Frontal cortex (tissue), 4 donors: ENCODE results near the gene SLIT3. TPM values are rescaled to one million over a fixed set of nuclear protein-coding genes. Genes with fewer than 3 reads are reported as not detected.

Source experiments
- DNase-seq, 2 donors: peaks; one replicate each; pipeline ENCODE4 v3.0.0; 2012; ENCODE audit warnings: low spot score in 2 of 2
- FAIRE-seq: peaks from 2 replicates; lab custom pipeline; 2012; peaks lifted over from hg19 to GRCh38; lab: Jason Lieb, UNC
- total RNA-seq: library from RNA; depleted of rRNA; stranded (reverse); fragments of >200 nt; gene quantifications from one replicate; pipeline ENCODE4 v1.2.3, GENCODE V29; 2014
- donor health status: control.
- donor health status: control.
- donor health status: control.

Gene SLIT3
- total RNA-seq, 1 donor from 2014 or later: 2.0 TPM

DNA sequence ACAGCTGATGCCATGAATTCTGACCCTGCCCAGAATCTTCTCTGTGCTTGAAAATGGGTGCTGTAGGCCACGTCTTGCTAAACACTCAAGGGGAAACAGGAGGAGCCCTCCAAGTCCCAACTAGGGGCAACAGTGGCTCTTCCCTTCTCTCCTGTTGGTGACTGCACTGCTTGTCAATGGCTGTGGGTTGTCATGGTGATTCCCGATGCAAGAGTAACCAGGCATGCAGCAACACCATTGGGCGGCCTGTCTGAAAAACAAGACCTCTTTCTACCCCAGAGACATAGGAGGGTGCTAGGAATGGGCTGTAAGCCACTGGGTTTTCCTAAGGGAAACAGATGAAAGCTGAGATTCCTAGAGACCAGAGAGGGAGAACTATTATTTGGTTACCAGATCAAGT is 520.1 kb downstream of the SLIT3 start:
- no peak for DNase-seq

DNA sequence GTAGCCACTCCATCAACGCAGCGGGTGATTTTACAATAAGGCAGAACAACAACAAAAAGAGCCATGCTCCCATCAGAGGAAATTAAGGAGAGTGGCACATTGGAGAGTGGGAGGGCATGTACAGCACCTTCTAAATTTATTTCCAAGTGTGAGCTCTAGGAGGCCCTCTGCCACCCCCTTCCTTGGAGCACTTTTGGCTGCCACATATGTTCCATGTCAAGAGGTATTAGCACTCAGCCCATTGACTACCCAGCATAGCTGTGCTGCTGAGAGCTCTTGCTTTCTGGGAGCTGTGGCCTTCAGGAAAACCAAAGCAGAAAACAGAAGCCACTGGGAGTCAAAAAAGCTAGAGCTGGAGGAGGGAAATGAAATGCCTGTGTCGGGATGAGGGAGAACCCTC is 521.6 kb downstream of the SLIT3 start:
- FAIRE-seq: no peak
- no peak for DNase-seq

More for the DNA sequence above, 520.1 kb downstream of the SLIT3 start:
- FAIRE-seq: no peak

DNA sequence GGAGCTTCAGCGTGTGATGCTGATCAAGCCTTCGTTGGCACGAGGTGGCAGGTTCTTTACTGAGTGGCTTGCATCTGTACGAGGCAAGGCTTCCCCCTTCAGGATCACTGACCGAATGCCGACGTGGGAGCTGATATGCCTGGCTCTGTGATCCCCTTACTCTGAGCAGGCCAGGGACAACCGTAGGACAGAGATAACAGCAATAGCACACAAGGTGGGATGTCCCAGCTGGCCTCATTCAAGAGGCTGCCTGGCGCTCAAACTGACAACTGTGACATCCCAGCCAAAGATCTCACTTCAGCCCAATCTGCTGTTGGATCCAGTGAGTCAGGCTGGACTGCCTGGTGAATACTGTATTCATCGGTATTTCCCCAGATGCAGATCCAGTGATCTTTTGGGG is 522.4 kb downstream of the SLIT3 start:
- FAIRE-seq: no peak
- DNase-seq: no peak

DNA sequence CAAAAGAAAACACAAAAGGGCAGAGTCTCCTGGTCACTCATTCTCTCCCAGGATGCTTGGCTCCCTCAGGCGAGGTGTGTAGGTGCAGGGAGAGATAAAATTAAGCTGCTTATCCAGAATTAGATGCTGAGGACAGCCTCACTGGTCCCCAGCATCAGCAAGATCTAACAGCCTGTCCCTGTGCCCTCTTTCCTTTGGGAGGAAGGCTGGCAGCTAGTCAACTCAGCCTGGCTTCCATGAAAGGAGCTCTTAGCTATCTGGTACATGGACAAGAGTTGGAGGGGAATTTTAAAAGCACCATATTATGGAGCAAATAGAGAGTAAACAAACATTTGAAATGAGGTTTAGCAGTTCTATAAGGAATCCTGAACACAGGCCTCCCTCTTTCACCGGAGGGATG is 523.3 kb downstream of the SLIT3 start:
- FAIRE-seq (no peak), DNase-seq (no peak)

DNA sequence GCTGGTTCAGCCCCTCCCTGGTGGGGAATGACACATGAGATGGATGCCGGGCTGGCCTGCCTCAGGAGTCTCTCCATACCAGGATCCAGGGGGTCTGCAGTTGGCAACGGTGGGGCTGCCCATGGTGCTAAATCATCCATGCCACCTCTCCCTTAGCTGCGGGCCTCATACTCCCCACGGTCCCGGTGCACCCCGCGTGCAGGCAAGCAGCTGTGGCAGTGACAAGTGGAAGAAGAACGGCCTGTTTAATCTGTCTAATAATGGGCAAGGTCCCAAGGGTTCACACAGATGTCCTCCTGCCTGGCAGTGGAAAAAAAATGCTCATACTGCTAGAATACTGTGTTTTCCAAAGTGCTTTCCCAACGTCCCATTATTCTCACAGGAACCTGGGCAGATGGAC is 524.9 kb downstream of the SLIT3 start:
- no peak for FAIRE-seq
- DNase-seq: no peak

DNA sequence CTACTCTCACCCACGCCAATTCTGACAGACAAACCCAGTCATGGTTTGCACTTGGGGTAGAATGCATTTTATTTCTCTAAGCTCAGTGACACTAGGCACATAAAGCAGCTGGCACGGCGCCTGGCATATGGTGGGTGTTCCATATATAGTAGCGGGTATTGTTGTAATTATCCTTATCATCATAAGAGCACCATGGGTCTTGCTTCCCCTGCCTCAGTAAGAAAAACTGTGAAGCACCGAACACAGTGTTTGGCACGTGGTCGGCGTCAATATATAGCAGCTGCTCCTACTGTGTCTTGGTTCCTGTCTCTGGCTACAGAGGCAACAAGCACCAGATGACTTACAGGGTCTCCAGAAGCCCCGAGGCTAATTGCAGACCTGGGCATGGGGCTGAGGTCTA is 527.7 kb downstream of the SLIT3 start:
- DNase-seq (no peak), FAIRE-seq (no peak)

DNA sequence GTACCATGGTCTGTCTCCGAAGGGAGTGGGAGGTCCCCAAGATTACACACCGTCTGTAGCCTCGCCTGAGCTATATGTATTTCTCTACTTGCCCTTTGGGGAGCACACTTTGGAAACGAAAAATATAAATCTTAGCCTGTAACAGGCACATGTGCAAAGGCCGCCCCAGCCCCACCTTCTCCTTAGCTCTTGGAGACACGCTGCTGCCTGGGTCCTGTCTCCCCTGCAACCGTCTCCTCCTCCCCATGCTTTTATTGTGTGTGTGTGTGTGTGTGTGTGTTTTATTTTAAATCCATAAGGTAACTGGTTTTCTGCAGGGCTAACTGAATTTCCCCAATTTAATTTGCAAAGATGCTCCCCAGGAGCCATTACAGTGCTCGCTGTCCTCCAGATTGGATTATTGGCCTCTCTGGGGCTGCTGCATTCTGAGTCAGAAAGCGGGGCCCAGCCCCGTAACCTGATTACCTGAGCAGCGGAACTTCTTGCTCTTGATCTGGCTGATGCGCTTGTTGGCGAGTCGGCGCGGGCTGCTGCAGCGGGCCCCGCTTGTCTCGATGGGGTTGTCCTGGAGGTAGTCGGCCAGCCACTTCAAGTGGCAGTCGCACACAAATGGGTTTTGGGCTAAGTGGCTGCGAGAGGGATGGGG is 528.5 kb downstream of the SLIT3 start:
- DNase-seq (no peak), FAIRE-seq (no peak)

DNA sequence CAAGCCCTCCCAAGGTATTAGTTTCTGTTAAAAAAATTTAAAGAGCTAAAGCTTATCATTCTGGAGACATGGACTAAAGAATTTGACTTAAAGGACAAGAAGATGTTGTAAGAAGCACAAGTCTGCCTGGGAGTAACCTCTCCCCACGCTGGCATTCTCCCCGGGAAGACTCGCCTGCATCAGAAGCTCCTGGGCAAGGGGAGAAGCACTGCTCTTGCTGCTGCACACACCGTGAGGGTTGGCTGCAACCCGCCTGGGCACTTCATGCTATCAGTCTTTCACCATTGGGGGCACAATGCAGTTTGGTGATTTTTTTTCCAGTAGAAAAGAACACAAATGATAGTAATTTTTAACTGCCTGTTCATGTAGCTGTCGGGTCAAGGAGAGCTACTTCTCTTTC is 529.3 kb downstream of the SLIT3 start:
- DNase-seq (no peak), FAIRE-seq (no peak)

DNA sequence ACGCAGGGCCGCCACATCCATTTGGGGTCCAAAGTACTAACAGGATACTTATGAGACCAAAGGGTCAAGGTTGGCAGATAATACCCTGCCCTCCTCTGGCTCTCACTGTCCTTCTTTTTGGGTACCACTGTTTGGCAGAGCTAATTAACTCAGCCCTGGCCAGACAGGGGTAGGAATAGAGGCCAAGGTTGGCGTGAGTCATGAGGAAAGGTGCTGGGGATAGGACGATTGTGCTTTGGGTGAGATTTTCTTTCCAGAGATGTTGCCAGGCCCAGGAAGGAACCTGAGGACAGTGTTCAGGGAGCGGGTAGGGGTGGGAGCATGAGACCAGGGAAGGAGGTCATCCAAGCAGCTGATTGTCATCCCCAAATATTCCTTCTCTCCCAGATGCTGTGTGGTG is 529.9 kb downstream of the SLIT3 start:
- FAIRE-seq: no peak
- DNase-seq: no peak

DNA sequence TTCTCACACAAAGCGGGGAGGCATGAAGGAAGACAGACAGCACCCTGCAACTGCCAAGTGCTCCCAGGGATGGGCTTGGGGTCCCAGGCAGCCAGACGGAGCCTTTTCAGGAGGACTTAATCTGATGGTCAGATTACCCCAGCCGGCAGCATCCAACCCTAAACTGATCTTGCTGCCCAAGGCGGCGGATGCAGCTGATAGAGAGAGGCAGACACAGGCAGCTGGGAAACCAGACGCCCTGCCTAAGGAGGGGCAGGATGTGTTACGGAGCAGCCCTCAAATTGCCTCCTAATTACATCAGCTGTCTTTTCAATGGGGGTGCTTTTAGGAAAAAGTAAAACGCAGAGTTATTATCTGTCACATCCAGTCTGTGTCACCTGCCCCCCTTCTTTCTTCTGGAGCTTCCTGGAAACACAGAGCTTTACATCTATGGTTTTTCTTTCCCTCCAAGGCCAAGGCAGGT is 530.9 kb downstream of the SLIT3 start:
- no peak for DNase-seq
- FAIRE-seq: no peak

DNA sequence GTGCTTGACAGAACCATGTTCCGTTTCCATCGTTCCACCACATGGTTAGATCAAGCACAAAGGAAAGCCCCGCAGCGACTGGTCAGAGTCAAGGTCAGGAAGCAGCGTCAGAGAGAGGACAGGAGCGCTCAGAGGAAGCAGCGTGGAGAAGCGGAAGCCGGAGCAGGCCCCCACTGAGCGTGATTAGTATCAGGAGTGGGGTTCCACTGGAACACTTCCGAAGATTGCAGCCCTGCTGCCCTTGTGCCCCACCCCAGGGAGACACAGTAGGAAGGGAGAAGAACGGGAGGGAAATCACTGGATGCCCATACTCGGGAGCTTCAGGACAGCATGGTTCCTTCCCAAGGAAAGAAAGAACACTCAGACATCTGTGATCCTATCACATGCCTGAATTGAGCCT is 532.8 kb downstream of the SLIT3 start:
- FAIRE-seq: no peak
- DNase-seq: no peak

DNA sequence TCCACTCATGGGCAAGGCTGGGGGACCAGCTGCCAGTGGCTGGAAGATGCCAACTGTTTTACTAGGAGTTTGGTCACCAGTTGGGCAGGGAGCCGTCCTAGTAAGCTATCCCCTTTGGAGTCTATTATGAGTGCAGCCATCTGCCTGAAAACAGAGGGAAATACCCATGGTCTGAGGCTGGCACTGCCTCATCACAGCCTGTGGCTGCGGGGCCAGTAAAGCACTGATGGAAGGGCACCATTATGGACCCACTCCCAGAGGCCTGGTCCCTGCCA is 534.6 kb downstream of the SLIT3 start:
- DNase-seq (peak in 1 of 2 donors; percentile 31), FAIRE-seq (no peak)

DNA sequence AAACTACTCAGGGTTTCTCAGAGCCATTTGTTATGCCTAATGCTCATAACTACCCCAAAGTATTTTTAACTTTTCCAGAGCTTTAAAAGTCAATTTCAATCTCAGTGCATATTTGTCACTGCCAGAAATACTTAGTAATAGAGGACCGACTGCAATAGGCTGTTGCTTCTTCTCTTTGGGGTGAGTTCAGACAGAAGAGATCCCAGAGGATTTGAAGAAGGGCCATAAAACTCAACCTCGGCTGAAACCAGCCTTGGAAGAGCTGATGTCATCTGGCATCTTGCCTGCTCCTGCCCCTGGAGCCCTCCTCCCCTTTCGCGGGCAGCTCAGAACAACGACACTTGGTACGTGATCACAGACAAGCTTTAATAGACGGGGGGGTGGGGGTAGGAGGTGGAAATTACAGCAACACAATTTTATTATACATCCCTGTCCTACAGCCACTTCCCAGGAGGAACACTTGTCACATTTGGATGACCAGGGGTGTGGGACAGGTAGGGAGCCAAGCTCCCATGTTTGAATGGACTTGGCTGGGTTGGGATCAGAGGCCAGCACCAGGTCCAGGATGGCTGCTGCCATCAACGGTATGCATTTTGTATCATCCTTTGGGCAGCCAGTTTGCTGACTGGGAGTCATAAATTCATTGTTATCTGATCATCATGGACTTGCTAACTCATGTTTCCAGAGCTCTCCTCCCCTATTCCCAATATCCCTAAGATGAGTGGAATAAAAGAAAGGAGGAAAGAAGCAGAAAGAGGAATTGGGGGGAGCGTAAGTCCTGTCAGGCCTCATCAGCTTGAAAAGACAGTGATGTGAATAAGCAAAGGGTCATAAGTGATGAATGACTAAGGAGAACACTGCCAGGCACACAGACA is 535.2 kb downstream of the SLIT3 start:
- FAIRE-seq: no peak
- DNase-seq: peak in 1 of 2 donors; percentile 39

DNA sequence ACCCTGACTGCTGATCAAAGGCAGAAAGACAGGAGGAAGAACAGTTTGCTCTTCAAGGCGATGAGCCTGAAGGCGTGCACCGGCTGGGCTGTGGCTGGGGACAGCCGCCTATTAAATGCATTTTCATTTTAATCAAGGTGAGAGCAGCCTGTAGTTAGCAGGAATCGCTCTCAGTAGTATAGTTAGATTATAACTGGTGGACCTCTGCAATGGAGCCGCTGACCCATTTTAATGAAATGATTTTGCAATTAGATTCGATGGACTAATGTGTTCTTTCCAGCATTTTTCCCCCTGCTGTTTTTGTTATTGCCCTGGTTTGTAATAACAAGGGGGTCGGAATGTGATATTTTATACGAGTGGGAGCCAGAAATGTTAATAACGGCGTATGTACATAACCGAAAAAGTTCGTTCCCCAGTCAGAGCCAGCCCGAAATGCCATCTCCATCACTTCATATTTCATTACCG is 535.8 kb downstream of the SLIT3 start:
- FAIRE-seq: no peak

DNA sequence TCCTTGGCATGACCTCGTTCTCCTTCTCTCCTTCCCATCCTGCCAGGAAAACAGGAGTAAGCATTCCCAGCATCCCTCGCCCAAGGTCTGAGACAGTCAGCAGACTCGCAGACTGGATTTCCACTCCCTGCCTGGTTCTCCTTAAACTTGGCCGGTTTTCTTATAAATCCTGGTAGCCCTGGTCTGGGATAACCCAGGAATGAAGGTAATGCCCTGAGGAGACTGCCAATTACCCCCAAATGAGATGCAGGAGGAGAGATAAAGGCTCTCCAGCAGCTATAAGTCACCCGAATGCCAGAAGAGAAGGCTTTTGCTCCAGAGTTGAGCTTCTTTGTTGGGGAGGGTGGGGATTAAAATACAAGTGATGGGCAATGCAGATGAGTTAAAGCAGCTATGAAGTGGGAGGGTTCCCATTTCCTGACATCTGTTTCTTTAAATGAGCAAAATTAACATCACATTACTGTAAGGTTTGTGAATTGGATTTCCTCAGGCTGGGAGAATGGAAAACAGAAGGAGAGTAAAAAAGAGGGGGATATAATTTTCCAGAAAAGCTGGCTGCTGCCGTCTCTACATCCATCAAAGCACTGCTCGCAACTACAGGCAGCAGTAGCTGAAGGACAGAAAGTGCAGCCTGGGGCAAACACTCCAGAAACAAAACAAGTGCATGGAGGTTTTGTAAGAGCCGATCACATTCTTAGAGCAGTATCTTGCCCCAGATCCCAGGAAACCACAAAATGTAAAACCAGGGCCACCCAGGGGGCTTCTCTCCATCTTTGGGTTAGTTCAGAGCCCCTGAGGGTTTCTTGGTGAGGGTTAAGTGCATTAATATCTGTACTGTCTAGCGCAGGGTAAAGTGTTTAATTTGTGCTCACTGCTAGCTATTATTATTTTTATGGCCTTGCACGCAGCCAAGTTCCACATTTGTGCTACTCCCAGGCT is 544.2 kb downstream of the SLIT3 start:
- DNase-seq: no peak
- FAIRE-seq: no peak

More for the DNA sequence above, 535.8 kb downstream of the SLIT3 start:
- no peak for DNase-seq

DNA sequence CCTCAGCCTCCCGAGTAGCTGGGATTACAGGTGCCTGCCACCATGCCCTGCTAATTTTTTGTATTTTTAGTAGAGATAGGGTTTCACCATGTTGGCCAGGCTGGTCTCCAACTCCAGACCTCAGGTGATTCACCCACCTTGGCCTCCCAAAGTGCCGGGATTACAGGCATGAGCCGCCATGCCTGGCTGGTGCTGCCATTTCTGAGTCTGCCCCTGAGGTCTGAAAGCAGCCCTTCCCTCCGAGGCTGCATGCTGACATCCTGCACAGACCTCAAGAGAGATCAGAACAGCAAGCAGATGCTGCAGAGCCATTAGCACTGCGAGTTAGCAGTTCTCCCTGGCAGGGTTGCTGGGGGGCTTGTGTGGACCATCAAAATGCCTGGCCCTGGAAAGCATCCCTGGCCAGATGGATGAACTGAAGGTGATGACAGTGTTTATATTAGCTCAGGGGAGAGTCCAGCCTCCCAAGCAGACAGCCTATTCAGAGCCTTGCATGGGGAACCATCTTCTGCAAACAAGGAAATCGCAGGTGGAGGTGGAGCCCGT is 545.3 kb downstream of the SLIT3 start:
- DNase-seq (no peak), FAIRE-seq (no peak)

DNA sequence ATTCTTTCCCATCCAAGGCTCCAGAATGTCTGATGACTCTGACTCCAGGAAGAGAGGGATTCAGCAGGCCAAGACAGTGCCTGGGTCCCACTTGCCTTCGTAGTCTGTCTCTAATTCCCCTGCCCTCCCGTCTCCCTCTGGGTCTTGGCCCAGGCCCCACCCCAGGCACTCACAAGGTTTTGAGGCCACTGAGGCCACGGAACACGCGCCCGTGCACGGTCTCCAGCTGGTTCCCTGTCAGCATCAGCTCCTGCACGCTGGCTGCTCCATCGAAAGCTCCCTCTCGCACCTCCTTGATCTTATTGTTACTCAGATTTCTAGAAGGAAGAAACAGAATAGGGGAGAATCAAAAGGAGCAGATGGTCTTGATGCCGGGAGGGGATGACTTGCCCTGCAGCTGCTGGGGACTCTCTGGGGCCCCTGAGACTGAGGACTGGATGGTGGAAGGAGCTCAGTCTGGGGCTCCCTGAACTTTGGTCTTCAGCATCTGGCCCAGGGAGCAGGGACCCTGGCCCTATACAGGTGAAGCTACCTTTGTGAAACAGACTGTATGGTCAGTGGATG is 547.2 kb downstream of the SLIT3 start:
- FAIRE-seq (no peak), DNase-seq (no peak)

DNA sequence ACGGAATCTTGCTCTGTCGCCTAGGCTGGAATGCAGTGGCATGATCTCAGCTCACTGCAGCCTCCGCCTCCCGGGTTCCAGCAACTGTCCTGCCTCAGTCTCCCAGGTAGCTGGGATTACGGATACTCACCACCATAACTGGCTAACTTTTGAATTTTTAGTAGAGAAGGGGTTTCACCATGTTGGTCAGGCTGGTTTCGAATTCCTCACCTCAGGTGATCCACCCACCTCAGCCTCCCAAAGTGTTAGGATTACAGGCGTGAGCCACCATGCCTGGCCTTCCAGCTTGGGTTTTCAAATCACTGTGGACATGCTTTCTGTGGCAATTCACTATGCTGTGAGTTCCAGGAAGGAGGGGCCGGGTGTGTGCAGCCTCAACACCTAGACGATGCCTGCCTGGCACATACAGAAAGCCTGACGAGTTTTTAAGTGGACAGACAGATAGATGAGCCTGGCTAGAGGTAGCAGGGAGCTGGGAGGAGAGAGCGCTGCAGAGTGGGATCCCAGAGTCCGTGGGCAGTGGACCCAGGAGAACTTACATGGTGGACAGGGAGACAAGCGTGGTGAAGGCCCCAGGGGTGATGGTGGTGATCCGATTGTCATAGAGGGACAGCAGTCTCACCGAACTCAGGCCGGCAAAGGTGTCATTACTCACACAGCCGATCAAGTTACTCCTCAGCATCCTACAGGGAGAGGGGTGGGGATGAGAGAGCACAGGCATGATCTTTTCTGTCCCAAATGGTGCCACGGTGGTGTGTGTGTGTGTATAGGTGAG is 548.3 kb downstream of the SLIT3 start:
- no peak for DNase-seq
- no peak for FAIRE-seq

DNA sequence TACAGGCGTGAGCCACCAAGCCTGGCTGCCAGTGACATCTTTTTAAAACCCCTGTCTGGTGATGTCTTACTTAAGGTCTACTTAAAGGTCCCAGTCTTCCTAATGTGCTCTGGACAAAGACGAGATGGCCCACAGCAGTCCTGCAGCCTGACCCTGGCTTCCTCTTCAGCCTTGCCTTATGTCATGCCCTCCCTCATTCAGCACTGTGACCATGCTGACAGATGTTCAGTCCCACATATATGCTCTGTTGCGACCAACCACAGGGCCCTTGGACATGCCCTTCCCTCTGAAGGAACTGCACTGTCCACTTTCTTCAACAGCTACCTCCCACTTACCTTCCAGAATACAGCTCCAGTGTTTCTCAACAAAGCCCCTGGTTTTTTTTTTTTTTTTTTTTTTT is 548.9 kb downstream of the SLIT3 start:
- FAIRE-seq: no peak
- DNase-seq: no peak
